T-helper 1 cell treated with Interleukin-12 subunit alpha and Interleukin-12 subunit beta and Interleukin-4 antibody, amounts not matched to agents 30 μg/mL and 1 μg/mL, for 36 hours (primary cell): ENCODE measurements around the gene SP2.
A peak's percentile ranks its signal among the peaks of the same experiment; 100 is the strongest.

ENCODE experiments used
- H3K27ac Mint-ChIP-seq: one replicate; pipeline ENCODE4 v1.8.0; 2021; ENCODE audit warnings: mild to moderate bottlenecking, mixed read lengths
- H3K27me3 Mint-ChIP-seq: one replicate; pipeline ENCODE4 v1.8.0; 2021; ENCODE audit warnings: low read depth, mixed read lengths
- H3K36me3 Mint-ChIP-seq: one replicate; pipeline ENCODE4 v1.8.0; 2021; ENCODE audit warnings: low read depth, mixed read lengths
- H3K4me1 Mint-ChIP-seq: one replicate; pipeline ENCODE4 v1.8.0; 2021; ENCODE audit warnings: low read depth, mixed read lengths
- H3K4me3 Mint-ChIP-seq: one replicate; pipeline ENCODE4 v1.8.0; 2021; ENCODE audit warnings: mild to moderate bottlenecking, moderate library complexity, mixed read lengths
- H3K9me3 Mint-ChIP-seq: one replicate; pipeline ENCODE4 v1.8.0; 2021; ENCODE audit warnings: mixed read lengths

SP2 gene

DNA sequence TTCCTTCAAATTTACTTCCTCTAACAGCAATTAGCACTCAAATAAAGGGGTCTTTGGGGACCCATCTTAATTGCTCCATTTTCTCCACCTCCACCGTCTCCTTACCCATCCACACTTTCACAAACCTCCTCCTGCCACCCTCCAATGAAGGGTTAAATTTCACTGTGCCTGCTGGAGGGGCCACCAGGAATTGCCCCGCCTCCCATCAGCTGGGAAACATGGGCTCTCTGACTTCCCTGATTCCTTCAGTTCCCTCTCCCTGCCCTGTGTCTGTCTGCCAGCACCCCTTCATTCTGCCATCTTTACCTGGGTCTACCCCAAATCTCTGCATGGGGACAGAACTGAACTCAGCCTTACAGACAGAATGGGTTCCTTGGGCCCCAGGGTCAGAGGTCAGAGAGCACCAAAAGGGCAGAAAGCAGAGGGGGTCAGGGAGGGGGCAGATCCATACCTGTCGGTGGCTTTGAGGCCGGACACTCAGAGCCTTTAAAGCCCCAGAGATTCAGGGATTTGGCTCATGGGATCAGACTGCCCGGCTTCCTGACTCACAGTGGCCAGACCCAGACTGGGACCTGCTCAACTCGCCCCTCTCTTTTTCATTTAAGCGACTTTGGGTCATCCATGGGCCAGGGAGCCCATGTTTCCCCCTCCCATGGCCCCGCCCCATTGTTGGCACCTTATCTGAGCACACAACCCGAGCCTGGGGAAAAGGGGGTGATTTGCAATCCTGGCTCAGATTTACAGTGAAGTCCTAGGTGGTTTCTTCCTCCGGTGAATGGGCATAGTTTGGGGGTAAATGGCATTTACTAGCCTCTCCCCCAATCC lies 17.6 kb upstream of the SP2 start:
- Mint-ChIP-seq H3K27ac (no peak overlapping the region), H3K36me3 (no peaks in the 10 kb centered on the region), H3K9me3 (no peaks in the 10 kb centered on the region), H3K4me1 (peaks cover 13% of the 10 kb centered on the region), H3K4me3 (no peak overlapping the region), H3K27me3 (peaks cover 48% of the 10 kb centered on the region)

GRCh38 chr17:47879028-47879585 lies 16.9 kb upstream of the SP2 start:
- Mint-ChIP-seq H3K9me3 (no peaks in the 10 kb centered on the region), H3K36me3 (no peaks in the 10 kb centered on the region), H3K27me3 (peaks cover 41% of the 10 kb centered on the region), H3K4me1 (peaks cover 14% of the 10 kb centered on the region), H3K27ac (no peak overlapping the region), H3K4me3 (no peak overlapping the region)

DNA sequence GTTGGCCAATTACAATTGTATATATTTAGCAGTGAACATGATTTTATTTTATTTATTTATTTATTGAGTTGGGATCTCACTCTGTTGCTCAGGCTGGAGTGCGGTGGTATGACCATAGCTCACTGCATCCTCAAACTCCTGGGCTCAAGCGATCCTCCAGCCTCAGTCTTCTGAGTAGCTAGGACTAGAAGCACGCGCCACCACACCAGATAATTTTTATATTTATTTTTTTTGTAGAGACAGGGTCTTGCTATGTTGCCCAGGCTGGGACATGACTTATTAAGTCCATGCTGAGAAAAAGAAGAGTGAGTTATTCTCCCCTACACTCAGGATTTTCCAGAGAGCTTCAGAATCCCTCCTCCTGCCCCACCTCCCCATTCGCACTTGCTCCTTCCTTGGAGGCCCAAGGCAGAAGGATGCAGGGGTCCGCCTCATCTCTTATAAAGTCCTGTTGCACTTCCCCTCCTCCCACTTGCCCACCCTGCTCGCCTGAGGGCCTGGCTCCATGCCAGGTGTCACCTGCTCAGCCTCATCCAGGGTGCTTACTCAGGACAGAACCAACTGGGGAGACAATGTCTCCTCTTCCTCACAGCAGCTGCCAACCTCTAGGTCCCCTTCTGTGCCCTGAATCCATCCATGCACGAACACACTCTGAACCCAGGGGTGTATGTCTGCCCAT lies 16.1 kb upstream of the SP2 start:
- Mint-ChIP-seq H3K4me3 (no peak overlapping the region), H3K4me1 (peaks cover 15% of the 10 kb centered on the region), H3K9me3 (no peaks in the 10 kb centered on the region), H3K36me3 (no peaks in the 10 kb centered on the region), H3K27me3 (peaks cover 33% of the 10 kb centered on the region), H3K27ac (no peak overlapping the region)

DNA sequence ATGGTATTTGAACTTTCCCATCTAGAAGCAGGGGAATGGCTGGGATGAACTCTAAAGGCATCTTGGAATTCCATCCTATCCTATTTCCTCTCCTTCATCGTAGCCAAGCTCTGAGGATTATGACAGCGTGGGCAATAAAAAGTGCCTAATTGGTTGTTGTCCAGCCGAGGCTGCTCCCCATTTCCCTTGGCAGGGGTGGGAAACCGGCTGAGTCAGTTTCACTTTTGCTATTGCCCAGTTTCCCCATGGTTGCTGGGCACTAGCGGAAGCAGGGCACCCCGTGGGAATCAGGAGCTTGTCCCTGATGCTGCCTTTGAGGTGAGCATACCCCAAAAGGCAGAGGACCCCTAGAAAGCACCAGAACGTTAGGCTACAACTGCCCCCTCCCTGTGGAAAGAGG lies 13.8 kb upstream of the SP2 start:
- no peak overlapping the region for H3K27ac Mint-ChIP-seq
- no peak overlapping the region for H3K4me3 Mint-ChIP-seq
- peaks cover 24% of the 10 kb centered on the region for H3K27me3 Mint-ChIP-seq
- H3K36me3 Mint-ChIP-seq: no peaks in the 10 kb centered on the region
- H3K4me1 Mint-ChIP-seq: peaks cover 15% of the 10 kb centered on the region
- H3K9me3 Mint-ChIP-seq: no peaks in the 10 kb centered on the region

DNA sequence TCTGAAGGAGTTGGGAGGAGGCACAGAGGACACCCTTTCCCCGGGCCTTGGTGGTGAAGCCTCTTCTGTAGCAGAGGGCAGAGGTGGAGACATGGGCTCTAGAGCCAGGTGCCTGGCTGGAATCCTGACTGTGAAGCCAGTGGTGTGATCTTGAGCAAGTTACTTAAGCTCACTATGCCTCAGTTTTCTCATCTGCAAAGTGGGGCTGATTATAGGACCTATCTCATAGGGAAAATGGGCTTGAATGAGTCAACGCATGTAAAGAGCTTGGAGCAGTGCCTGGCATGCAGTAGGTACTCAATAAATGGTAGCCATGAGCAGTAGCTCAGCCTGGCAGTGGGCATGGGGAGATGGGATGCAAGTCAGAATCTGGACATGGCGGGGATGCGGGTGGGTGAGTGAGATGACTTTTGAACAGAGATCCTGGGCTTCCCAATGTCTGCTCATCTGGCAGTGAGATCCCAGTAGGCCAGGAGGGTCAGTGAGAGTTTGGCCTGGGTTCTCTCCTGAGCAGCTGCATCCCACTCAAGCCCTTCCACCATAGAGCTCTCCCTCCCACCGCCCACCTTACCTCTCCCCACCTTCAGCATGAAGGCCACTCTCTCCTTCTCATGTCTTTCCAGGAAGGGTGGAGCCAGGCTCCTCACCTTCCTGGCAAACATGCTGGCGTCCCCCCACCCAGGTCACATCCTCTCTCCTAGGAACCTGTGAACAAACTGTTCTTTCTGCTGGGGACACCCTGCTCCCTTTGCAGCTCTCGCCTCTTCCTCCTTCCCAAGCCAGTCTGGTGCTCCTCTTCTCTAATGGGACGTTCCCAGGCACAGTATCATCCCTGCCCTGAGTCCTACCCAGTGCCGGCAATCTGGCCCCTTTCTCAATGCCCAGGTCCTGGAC lies 13.1 kb upstream of the SP2 start:
- H3K27ac Mint-ChIP-seq: peak overlapping the region; percentile 16
- H3K4me1 Mint-ChIP-seq: peaks cover 15% of the 10 kb centered on the region
- H3K27me3 Mint-ChIP-seq: peaks cover 20% of the 10 kb centered on the region
- H3K36me3 Mint-ChIP-seq: no peaks in the 10 kb centered on the region
- no peaks in the 10 kb centered on the region for H3K9me3 Mint-ChIP-seq
- no peak overlapping the region for H3K4me3 Mint-ChIP-seq

GRCh38 chr17:47883589-47884426 lies 12.2 kb upstream of the SP2 start:
- Mint-ChIP-seq H3K27ac (peak overlapping the region; percentile 16), H3K27me3 (peaks cover 14% of the 10 kb centered on the region), H3K4me1 (peaks cover 15% of the 10 kb centered on the region), H3K4me3 (no peak overlapping the region), H3K36me3 (no peaks in the 10 kb centered on the region), H3K9me3 (no peaks in the 10 kb centered on the region)

- Mint-ChIP-seq H3K9me3 (no peaks in the 10 kb centered on the region), H3K4me1 (peaks cover 11% of the 10 kb centered on the region), H3K27ac (no peak overlapping the region)
Measured at GRCh38 chr17:47884427-47884740, 11.7 kb upstream of the SP2 start.

DNA sequence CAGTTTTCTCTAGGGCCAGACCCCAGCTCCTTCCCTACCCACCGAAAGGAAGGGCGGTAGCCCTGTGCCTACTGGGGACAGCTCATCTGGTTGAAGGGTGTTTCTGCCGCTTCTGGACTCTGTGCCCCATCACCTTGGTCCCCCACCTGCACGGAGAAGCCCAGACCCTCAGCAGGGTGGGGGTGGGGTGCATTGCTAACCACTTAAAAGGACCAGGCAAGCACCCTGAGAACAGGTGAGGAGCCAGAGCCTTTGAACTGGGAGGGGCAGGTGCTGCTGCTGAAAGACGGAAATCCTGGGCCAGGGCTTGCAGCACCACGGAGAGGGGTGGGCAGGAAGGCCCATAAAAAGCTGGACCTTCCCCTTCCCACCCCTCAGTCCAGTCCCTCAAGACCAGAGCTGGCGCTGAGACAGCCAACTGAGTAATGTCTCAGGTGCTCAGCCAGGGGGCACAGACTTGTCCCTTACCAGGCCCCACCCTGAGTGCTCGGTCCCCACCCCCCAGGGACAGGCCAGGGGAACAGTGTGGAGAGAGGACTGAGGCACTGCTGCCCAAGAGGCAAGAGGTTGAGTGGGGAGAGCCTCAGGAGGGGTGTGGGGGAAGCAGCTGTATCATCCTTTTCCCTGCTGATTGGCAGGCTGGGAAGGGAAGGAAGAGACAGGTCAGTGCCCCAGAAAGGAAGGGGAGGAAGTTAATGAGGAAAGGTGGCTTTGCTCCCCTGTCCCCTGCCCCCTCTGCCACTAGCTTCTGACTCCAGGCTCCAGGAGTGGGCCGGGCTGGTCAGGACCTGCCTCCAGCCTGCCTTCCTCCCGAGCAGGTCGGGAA lies 10.9 kb upstream of the SP2 start:
- Mint-ChIP-seq H3K4me3 (no peak overlapping the region), H3K27ac (no peak overlapping the region), H3K27me3 (peaks cover 8% of the 10 kb centered on the region), H3K9me3 (no peaks in the 10 kb centered on the region), H3K36me3 (no peaks in the 10 kb centered on the region), H3K4me1 (peaks cover 13% of the 10 kb centered on the region)

More at GRCh38 chr17:47884427-47884740, 11.7 kb upstream of the SP2 start:
- Mint-ChIP-seq H3K4me3 (no peak overlapping the region), H3K36me3 (no peaks in the 10 kb centered on the region), H3K27me3 (peaks cover 8% of the 10 kb centered on the region)

DNA sequence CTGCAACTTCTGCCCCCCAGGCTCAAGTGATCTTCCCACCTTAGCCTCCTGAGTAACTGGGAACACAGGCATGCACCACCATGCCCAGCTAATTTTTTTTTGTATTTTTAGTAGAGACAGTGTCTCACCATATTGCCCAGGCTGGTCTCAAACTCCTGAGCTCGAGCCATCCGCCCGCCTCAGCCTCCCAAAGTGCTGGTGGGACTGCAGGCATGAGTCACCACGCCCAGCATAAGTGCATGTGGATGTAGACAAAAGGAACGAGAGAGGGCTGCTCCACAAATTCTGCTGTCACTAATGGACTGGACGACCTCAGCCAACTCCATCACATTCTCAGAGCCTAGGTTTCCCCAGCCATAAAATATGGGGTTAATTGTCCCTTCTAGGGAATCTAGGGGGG lies 7.7 kb upstream of the SP2 start:
- no peak overlapping the region for H3K27ac Mint-ChIP-seq

DNA sequence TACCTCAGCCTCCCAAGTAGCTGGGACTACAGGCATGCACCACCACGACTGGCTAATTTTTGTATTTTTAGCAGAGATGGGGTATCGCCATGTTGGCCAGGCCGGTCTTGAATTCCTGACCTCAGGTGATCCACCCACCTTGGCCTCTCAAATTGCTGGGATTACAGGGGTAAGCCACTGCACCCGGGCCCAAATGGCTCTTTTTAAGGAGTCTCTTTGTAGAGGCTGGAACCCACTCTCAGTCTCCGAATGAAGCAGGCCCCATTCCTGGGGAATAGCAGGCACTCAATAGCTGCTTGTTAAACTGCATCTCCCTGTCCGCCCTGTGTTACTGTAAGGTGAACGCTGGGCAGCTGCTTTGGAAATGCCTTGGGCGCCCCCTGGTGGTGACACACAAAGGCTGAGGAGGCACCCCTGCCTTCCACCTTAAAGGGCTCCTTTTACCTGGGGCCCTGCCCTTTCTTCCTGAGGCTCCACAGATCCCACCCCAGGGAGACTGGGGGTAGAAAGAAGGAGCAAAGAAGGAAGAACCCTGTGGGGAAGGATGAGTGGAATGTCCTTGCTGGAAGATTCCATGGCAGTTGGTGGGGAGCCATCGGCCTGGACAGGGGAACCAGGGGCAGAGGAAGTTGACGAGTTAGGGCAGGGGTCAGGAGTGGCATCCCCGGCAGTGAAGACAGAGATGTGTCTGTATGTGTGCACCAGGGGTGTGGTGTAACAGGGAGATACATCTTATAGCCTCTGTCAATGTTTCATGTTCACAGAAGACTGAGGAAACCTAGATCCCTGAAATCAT lies 6.1 kb upstream of the SP2 start:
- H3K9me3 Mint-ChIP-seq: no peaks in the 10 kb centered on the region
- H3K4me1 Mint-ChIP-seq: peaks cover 15% of the 10 kb centered on the region
- no peaks in the 10 kb centered on the region for H3K27me3 Mint-ChIP-seq
- peaks cover 3% of the 10 kb centered on the region for H3K36me3 Mint-ChIP-seq
- H3K4me3 Mint-ChIP-seq: no peak overlapping the region
- H3K27ac Mint-ChIP-seq: no peak overlapping the region

More for the DNA sequence above, 7.7 kb upstream of the SP2 start:
- Mint-ChIP-seq H3K4me3 (no peak overlapping the region), H3K36me3 (peaks cover 3% of the 10 kb centered on the region), H3K9me3 (no peaks in the 10 kb centered on the region), H3K4me1 (peaks cover 13% of the 10 kb centered on the region), H3K27me3 (no peaks in the 10 kb centered on the region)

DNA sequence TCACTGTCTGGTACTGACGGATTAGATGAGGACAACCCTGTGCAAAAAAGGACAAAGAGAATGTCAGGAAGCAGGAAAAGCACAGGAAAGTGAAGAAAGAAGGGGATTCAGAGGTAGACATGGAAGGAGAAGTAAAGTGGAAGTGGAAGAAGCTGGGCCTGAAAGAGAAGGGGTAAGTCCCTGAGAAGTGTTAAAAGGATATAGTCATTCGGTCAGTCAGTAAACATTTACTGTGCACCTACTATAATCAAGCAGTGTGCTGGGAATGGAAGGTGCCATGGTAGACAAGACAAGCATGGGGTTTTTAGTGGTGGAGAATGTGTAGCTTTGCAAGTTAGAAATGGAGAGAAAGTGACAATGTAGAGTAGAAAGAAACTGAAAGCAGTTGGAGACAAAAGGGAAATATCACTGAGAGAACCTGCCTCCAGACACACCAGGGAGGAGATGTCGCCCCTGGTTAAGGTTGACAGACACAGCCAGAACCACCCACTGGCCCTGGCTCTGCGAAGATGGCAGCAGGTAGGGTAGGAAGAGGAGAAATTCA lies 4.4 kb upstream of the SP2 start:
- H3K36me3 Mint-ChIP-seq: peaks cover 4% of the 10 kb centered on the region
- no peaks in the 10 kb centered on the region for H3K9me3 Mint-ChIP-seq
- no peaks in the 10 kb centered on the region for H3K27me3 Mint-ChIP-seq
- H3K4me3 Mint-ChIP-seq: peak overlapping the region; percentile 49
- H3K4me1 Mint-ChIP-seq: peaks cover 15% of the 10 kb centered on the region
- H3K27ac Mint-ChIP-seq: peak overlapping the region; percentile 67
